HG03575 (cell line): ENCODE data around the gene KIRREL3.

Experiments
- ATAC-seq: cut with Tn5 transposase; IDR thresholded peaks from one replicate; pipeline ENCODE4 v1.9.1; 2021; ENCODE audit not compliant: unreplicated experiment, insufficient number of reproducible peaks, low FRiP score; ENCODE audit errors: extremely low read depth

The KIRREL3 gene

GRCh38 chr11:126423154-126423553 is 577.4 kb downstream of the KIRREL3 start:
- ATAC-seq: no peak

- no peak for ATAC-seq
These were observed 578.1 kb downstream of the KIRREL3 start for GRCh38 chr11:126422446-126422845.

GRCh38 chr11:126421271-126421671 is 579.3 kb downstream of the KIRREL3 start:
- ATAC-seq: no peak

GRCh38 chr11:126420698-126421256 is 579.8 kb downstream of the KIRREL3 start:
- no peak for ATAC-seq

GRCh38 chr11:126419801-126420697 is 580.5 kb downstream of the KIRREL3 start:
- ATAC-seq: peak; percentile 70

- ATAC-seq: no peak
These were observed 581.7 kb downstream of the KIRREL3 start for GRCh38 chr11:126418887-126419286.

GRCh38 chr11:126417091-126417862 is 583.3 kb downstream of the KIRREL3 start:
- no peak for ATAC-seq

- ATAC-seq: no peak
These were observed 584.0 kb downstream of the KIRREL3 start for GRCh38 chr11:126416542-126417090.

- no peak for ATAC-seq
These were observed 584.7 kb downstream of the KIRREL3 start for GRCh38 chr11:126415669-126416420.

GRCh38 chr11:126415128-126415527 is 585.4 kb downstream of the KIRREL3 start:
- ATAC-seq: no peak

- no peak for ATAC-seq
These were observed 586.0 kb downstream of the KIRREL3 start for GRCh38 chr11:126414615-126415014.

- ATAC-seq: no peak
These were observed 586.6 kb downstream of the KIRREL3 start for GRCh38 chr11:126413843-126414405.

- ATAC-seq: no peak
These were observed 587.1 kb downstream of the KIRREL3 start for GRCh38 chr11:126413426-126413825.

GRCh38 chr11:126411971-126412381 is 588.6 kb downstream of the KIRREL3 start:
- no peak for ATAC-seq

- no peak for ATAC-seq
These were observed 589.9 kb downstream of the KIRREL3 start for GRCh38 chr11:126410649-126411048.

- ATAC-seq: no peak
These were observed 591.0 kb downstream of the KIRREL3 start for GRCh38 chr11:126409620-126409985.

- ATAC-seq: no peak
These were observed 591.5 kb downstream of the KIRREL3 start for GRCh38 chr11:126408901-126409619.

GRCh38 chr11:126408496-126408895 is 592.1 kb downstream of the KIRREL3 start:
- no peak for ATAC-seq
